OCI-LY7 (cell line): ENCODE data around the gene GRK5.

ENCODE experiments used
- EZH2phosphoT487 ChIP-seq: fragments of 200-600 bp; sonication (generic); IDR thresholded peaks from 2 replicates; pipeline ENCODE4 v1.6.1; 2018; ENCODE audit warnings: low read depth, borderline replicate concordance, mild to moderate bottlenecking, mixed run types, antibody characterized with exemption, low read length, moderate library complexity, mixed read lengths
- TF ChIP-seq, protein P1 (sequence below): fragments of 200-600 bp; sonication (generic); conservative IDR thresholded peaks from 2 replicates; pipeline ENCODE4 v1.5.1; 2014; ENCODE audit warnings: mild to moderate bottlenecking, antibody characterized with exemption, low read length, moderate library complexity, mixed read lengths

DNA sequence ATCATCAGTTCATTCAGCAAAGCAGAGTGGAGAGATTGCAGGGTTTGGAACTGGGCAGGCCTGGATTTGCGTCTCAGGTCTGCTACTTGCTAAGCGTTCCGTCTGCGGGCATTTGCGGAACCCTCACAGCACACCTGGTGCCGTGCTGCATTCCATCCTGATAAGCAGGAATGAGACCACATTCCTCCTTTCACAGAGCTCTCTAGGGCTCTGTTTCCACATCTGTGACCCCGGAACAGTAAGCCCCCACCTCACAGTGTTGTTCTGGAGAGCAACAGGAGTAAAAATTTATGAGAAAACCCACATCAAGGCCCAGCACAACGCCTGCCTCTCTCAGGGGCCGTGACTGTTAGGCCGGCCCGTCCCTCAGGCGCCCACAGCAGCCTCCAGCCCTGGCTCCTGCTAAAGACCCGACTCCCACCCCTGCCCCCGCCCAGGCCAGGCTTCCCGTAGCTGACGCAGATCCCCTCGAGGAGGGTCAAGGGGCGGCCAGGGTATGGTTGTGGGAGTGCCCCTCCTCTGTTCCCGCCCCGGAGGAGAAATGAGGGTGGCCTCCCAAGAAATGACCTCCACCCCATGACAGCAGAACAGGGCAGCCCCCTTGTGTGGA, 206.2 kb downstream of the GRK5 start:
- TF ChIP-seq, protein P1, sequence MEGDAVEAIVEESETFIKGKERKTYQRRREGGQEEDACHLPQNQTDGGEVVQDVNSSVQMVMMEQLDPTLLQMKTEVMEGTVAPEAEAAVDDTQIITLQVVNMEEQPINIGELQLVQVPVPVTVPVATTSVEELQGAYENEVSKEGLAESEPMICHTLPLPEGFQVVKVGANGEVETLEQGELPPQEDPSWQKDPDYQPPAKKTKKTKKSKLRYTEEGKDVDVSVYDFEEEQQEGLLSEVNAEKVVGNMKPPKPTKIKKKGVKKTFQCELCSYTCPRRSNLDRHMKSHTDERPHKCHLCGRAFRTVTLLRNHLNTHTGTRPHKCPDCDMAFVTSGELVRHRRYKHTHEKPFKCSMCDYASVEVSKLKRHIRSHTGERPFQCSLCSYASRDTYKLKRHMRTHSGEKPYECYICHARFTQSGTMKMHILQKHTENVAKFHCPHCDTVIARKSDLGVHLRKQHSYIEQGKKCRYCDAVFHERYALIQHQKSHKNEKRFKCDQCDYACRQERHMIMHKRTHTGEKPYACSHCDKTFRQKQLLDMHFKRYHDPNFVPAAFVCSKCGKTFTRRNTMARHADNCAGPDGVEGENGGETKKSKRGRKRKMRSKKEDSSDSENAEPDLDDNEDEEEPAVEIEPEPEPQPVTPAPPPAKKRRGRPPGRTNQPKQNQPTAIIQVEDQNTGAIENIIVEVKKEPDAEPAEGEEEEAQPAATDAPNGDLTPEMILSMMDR = no peak
- no peak for TF ChIP-seq EZH2phosphoT487
